IgD-negative memory B cell (primary cell): Measurements from ENCODE around the gene MRTO4. TPM values are rescaled to one million over a fixed set of nuclear protein-coding genes. Genes with fewer than 3 reads are reported as not detected.
"Not testable (repeated sequence)": the region's sequence is repeated elsewhere in the genome, so short reads cannot be mapped to it uniquely, and the experiment has no call there.

ENCODE experiments used
- H3K27ac Mint-ChIP-seq, 3 donors: one replicate each; pipeline ENCODE4 v1.8.0; 2020 to 2022; ENCODE audit warnings: mild to moderate bottlenecking in 3 of 3, mixed read lengths in 3 of 3, moderate library complexity in 1 of 3
- H3K27me3 Mint-ChIP-seq: one replicate; pipeline ENCODE4 v1.8.0; 2021; ENCODE audit warnings: mixed read lengths
- H3K36me3 Mint-ChIP-seq: one replicate; pipeline ENCODE4 v1.8.0; 2020; ENCODE audit warnings: mild to moderate bottlenecking, mixed read lengths
- H3K4me1 Mint-ChIP-seq, 3 donors: one replicate each; pipeline ENCODE4 v1.8.0; 2020 to 2022; ENCODE audit warnings: mixed read lengths in 3 of 3, mild to moderate bottlenecking in 1 of 3
- H3K4me3 Mint-ChIP-seq, 4 donors: one replicate each; pipeline ENCODE4 v1.8.0; 2020 to 2022; ENCODE audit warnings: mild to moderate bottlenecking in 4 of 4, mixed read lengths in 4 of 4, moderate library complexity in 3 of 4
- H3K9me3 Mint-ChIP-seq, 3 donors: one replicate each; pipeline ENCODE4 v1.8.0; 2020 to 2021; ENCODE audit warnings: mixed read lengths in 3 of 3, mild to moderate bottlenecking in 1 of 3
- polyA plus RNA-seq: library from polyadenylated mRNA; unstranded; fragments of 300-500 nt; fragmentation: Illumina TruSeq; gene quantifications from one replicate; pipeline ENCODE4 v1.2.3, GENCODE V29; 2021

MRTO4 gene
- polyA plus RNA-seq, 1 donor from 2014 or later = 34.9 TPM

DNA sequence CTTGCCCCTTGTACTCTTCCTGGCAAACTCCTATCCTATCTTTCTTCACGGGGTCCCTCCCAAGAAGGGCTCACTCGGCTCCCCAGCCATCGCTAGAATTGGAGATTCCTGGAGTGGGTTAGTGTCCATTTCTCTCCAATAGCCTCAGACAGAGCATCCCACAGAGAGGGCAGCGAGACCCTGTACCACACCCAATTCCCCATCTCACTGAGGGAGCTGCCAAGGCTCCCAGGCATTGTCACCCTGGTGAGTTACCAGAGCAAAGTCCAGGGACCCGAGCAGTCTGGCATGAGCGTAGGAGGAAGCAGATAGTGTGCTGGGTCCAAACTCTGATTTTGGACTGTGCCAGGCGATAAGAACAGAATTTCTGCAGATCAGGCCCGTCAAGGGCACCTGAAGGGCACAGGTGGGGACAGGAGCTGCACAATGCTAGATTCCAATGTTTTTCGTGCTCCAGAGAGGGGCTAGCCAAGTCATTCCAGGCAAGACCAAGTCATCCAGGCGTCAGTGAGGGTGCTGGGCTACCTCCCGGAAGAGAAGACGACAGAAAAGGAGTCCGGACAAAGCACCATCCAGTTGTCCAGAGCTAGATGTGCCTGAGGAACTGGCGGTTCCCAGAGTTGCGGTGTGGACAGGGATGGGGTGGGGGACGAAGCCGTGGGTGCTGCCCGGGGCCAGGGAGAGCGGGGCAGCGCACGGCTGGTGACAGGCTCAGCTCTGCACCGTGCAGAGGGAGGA is 21.7 kb downstream of the MRTO4 start:
- peak overlapping the region in 1 of 4 donors; percentile 38 for H3K4me3 Mint-ChIP-seq
- H3K27me3 Mint-ChIP-seq = peaks cover 12% of the 10 kb centered on the region
- H3K27ac Mint-ChIP-seq = no peak overlapping the region
- peaks cover 0 to 4% (median 0%) of the 10 kb centered on the region in 3 donors for H3K9me3 Mint-ChIP-seq
- H3K36me3 Mint-ChIP-seq = peaks cover 6% of the 10 kb centered on the region
- H3K4me1 Mint-ChIP-seq = no peaks in the 10 kb centered on the region

DNA sequence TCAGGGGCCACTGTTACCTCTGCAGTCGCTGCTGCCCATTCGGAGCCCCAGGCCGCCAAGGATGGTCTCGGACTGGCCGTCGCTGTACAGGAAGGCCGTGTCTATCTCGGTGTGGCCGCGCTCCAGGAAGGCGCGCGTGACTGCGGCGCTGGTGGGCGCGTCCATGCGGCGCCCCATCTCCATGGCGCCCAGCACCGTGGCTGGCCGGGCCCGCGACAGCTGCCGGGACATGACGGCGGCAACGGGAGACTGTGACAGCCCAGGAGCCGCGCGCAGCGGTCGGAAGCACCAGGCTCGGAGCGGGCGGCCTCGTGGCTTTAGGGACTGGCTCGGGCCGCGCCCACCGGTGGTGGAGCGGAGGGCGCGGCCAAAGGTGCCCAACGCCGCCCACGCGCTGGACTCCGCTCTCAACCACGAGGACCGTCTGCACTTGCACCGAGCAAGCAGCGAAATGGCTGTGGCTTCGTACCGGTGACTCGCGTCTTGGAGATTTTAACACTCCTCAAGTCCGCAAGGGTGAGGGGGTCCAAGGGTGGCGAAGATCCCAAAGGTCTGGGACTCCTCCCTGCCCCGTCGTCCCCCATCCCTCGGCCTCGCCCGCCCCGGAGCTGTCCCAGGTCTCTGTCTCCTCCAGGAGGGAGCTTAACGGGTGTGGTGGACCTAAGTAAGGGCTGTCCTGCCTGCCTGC is 22.4 kb downstream of the MRTO4 start:
- not testable (repeated sequence) for H3K9me3 Mint-ChIP-seq, H3K4me3 Mint-ChIP-seq, H3K36me3 Mint-ChIP-seq, H3K4me1 Mint-ChIP-seq, H3K27ac Mint-ChIP-seq
- H3K27me3 Mint-ChIP-seq = peaks cover 12% of the 10 kb centered on the region

DNA sequence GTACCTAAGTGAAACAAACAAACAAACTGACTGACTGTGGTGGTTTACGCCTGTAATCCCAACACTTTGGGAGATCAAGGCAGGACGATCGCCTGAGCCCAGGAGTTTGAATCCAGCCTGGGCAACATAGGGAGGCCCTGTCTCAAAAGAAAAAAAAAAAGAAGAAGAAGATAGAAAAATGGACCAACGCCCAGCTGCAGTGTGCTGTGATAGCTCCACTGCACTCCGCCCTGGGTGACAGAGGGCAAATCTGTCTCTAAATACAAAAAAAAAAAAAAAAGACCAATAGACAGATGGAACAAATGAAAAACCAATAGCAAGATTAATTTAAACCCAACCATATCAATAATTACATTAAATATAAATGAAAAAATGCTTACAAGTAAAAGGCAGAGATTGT is 23.0 kb downstream of the MRTO4 start:
- Mint-ChIP-seq H3K27ac (no peak overlapping the region), H3K4me1 (no peaks in the 10 kb centered on the region), H3K36me3 (peaks cover 6% of the 10 kb centered on the region), H3K4me3 (peak overlapping the region in 1 of 4 donors; percentile 70), H3K27me3 (peaks cover 8% of the 10 kb centered on the region), H3K9me3 (peaks cover 0 to 4% (median 2%) of the 10 kb centered on the region in 3 donors)

DNA sequence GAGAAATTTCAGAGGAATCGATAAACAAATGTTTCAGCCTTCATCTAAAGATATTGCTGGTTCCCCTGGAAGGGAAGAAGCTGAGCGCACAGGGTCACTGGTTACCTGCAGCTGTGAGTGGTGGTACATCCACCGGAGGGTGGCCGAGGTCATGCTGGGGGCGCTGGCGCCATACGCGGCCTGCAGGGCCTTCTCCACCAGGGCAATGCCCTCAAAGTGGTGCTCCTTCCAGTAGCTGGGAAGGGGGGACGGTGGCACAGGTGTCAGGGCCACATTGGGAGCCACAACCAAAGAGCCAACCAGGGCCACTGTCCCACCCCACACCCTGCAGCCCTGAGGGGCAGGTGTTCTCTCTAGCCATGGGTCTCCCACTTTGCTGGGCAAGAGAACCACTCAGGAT is 32.3 kb downstream of the MRTO4 start:
- no peaks in the 10 kb centered on the region for H3K9me3 Mint-ChIP-seq
- H3K4me3 Mint-ChIP-seq = no peak overlapping the region
- peaks cover 7% of the 10 kb centered on the region for H3K36me3 Mint-ChIP-seq
- no peak overlapping the region for H3K27ac Mint-ChIP-seq
- no peaks in the 10 kb centered on the region for H3K27me3 Mint-ChIP-seq
- H3K4me1 Mint-ChIP-seq = no peaks in the 10 kb centered on the region

DNA sequence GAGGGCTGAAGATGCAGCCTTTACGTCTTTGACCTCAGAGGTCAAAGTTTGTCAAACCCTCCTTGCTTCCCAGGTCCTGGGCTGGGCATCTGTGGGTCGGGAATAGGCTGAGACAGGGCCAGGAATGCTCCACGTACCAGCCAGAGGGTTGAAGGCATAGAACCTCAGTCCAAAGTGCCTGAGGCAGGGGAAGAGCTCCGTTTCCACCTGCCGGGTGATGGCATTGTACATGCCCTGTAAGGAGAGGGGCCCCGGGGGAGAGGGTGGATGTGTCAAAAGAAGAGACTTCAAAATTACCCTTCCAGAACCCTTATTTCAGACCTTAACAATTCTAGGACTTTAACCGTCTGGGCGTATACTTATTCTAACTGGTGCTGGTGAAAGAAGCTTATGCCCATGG is 33.3 kb downstream of the MRTO4 start:
- H3K27ac Mint-ChIP-seq = no peak overlapping the region
- peaks cover 0 to 3% (median 0%) of the 10 kb centered on the region in 3 donors for H3K4me1 Mint-ChIP-seq
- peaks cover 2% of the 10 kb centered on the region for H3K27me3 Mint-ChIP-seq
- H3K4me3 Mint-ChIP-seq = no peak overlapping the region
- H3K9me3 Mint-ChIP-seq = no peaks in the 10 kb centered on the region
- peaks cover 7% of the 10 kb centered on the region for H3K36me3 Mint-ChIP-seq

DNA sequence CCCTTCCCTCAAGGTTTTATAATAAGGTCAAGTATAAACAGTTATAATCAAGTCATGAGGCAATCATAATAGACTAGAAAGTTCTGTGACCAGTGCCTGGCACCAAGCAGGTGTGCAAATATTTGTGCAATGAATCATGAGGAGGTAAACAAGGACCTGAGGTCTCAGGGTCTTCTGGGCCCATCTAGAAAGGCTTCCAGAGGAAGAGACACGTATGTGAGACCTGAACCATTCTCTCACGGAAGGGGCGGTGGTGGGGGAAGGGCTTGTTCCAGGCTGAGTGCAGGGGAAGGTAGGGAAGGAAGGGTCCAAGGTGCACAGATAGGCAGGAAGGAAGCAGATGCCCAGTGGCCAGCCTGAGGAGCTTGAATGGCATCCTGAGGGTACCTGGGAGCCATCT is 33.8 kb downstream of the MRTO4 start:
- H3K27ac Mint-ChIP-seq, H3K9me3 Mint-ChIP-seq, H3K4me1 Mint-ChIP-seq, H3K4me3 Mint-ChIP-seq, H3K27me3 Mint-ChIP-seq, H3K36me3 Mint-ChIP-seq: not testable (repeated sequence)

DNA sequence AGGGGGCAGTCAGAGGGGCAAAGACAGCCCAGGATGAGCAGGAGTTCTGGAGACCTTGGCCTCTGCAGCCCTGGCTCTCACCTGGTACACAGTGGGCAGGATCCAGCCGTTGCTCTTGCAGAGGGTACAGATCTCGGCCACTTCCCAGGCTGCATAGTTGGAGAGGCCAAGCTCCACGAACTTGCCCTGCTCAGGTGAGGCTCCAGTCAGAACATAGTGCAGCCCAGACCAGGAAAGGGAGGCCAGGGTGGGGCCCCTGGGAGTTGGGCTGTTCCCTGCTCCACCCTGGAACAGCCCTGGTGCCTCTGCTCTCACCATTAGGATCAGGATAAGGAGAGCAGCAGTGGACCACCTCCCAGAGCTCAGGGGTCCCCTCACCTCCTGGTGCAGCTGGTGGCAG is 34.2 kb downstream of the MRTO4 start:
- H3K36me3 Mint-ChIP-seq, H3K27me3 Mint-ChIP-seq, H3K4me1 Mint-ChIP-seq, H3K27ac Mint-ChIP-seq, H3K9me3 Mint-ChIP-seq: not testable (repeated sequence)
- H3K4me3 Mint-ChIP-seq = peak overlapping the region in 1 of 4 donors; percentile 17

DNA sequence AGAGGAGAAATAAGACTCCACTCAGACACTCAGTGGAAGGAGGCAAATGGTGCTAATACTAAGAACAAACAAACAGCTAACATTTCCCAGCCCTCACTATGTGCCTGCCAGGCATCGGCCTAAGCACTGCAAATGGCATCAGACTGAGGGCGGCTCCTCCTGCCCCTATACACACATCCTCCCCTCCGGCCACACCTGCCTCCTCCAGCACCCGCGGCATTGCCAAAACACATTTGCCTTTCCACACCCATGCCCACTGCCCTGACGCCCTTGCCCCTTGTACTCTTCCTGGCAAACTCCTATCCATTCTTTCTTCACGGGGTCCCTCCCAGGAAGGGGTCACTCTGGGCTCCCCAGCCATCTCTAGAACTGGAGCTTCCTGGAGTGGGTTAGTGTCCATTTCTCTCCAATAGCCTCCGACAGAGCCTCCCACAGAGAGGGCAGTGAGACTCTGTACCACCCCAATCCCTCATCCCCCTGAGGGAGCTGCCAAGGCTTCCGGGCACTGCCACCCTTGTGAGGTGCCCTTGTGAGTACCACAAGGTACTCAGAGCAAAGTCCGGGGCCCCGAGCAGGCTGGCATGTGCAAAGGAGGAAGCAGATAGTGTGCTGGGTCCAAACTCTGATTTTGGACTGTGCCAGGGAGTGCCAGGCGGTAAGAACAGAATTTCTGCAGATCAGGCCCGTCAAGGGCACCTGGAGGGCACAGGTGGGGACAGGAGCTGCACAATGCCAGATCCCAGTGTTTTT is 36.0 kb downstream of the MRTO4 start:
- Mint-ChIP-seq H3K4me3 (peak overlapping the region in 3 of 4 donors; percentile 48 to 87 (median 72)), H3K36me3 (peaks cover 8% of the 10 kb centered on the region), H3K27ac (no peak overlapping the region), H3K27me3 (peaks cover 2% of the 10 kb centered on the region), H3K4me1 (peaks cover 0 to 3% (median 0%) of the 10 kb centered on the region in 3 donors), H3K9me3 (no peaks in the 10 kb centered on the region)

DNA sequence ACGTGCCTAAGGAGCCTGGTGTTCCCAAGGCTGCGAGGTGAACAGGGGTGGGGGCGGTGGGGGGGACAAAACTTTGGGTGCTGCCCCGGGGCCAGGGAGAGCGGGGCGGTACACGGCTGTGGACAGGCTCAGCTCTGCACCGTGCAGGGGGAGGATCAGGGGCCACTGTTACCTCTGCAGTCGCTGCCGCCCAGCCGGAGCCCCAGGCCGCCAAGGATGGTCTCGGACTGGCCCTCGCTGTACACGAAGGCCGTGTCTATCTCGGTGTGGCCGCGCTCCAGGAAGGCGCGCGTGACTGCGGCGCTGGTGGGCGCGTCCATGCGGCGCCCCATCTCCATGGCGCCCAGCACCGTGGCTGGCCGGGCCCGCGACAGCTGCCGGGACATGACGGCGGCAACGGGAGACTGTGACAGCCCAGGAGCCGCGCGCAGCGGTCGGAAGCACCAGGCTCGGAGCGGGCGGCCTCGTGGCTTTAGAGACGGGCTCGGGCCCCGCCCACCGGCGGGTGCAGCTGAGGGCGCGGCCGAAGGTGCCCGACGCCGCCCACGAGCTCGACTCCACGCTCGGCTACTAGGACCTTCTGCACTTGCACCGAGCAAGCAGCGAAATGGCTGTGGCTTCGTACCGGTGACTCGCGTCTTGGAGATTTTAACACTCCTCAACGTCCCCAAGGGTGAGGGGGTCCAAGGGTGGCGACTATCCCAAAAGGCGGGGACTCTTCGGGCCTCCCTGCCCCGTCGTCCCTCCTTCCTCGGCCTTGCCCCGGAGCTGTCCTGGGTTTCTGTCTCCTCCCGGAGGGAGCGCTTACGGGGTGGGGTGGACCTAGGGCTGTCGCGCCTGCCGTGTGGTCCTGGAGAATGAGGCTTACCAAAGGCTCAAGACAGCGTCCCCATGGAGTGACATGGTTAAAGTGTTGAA is 37.0 kb downstream of the MRTO4 start, which contains the start of gene AKR7A3:
TSS of gene AKR7A3 (minus strand) at position 447 of the 918 bp plus-strand sequence. CDS start at position 386, 61 bp downstream.
- not testable (repeated sequence) for H3K27me3 Mint-ChIP-seq, H3K9me3 Mint-ChIP-seq, H3K4me1 Mint-ChIP-seq, H3K27ac Mint-ChIP-seq, H3K36me3 Mint-ChIP-seq
- peak within 1 kb of the TSS; percentile 60 to 87 (median 74) for H3K4me3 Mint-ChIP-seq

DNA sequence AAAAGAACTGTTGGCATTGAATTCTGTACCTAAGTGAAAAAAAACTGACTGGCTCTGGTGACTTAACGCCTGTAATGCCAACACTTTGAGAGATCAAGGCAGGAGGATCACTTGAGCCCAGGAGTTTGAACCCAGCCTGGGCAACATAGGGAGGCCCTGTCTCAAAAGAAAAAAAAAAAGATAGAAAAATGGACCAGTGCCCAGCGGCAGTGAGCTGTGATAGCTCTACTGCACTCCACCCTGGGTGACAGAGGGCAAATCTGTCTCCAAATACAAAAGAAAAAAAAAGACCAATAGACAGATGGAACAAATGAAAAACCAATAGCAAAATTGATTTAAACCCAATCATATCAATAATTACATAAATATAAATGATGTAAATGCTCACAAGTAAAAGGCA is 37.6 kb downstream of the MRTO4 start:
- Mint-ChIP-seq H3K27ac (no peak overlapping the region), H3K27me3 (peaks cover 2% of the 10 kb centered on the region), H3K36me3 (peaks cover 8% of the 10 kb centered on the region), H3K4me3 (peak overlapping the region; percentile 60 to 87 (median 67)), H3K4me1 (peaks cover 0 to 3% (median 0%) of the 10 kb centered on the region in 3 donors), H3K9me3 (peaks cover 0 to 4% (median 2%) of the 10 kb centered on the region in 3 donors)

DNA sequence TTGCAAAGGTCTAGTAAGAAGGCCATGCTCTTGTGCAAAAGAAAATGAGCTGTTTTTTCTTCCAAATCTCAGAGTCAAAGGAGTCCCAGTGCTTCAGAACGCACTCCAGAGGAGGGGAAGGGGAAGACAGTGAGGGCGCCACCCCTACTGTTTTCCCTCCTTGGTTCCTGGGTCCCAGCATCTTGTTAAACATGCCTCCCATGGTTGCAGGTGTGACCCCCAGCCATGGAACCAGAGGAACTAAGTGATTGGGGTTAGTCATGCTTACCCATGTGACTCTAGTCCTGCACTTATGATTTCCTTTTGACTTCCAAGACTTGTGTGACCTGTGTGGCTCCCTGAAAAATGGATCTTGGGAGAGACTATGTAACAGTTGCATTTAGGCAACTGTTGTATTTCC is 43.0 kb downstream of the MRTO4 start:
- Mint-ChIP-seq H3K27ac (no peak overlapping the region), H3K36me3 (peaks cover 14% of the 10 kb centered on the region), H3K27me3 (no peaks in the 10 kb centered on the region), H3K4me3 (no peak overlapping the region), H3K4me1 (no peaks in the 10 kb centered on the region), H3K9me3 (peaks cover 2 to 19% (median 12%) of the 10 kb centered on the region in 3 donors)

DNA sequence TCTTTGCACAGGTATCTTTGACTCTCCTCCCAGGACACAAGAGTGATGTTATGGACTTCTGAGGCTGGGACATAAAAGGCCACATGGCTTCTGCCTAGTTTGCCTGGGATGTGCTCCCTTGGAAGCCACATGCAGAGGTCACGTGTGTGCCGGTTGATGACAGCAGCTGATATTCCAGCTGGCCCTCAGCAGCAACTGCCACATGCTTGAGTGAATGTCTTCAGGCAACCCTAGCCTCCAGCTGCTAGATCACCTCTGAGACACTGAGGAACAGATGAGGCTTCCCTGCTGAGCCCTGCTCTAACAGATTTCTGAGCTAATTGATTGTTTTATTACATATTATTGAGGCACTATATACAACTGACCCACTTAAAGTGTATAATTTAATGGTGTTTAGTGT is 48.6 kb downstream of the MRTO4 start:
- peaks cover 10% of the 10 kb centered on the region for H3K36me3 Mint-ChIP-seq
- no peak overlapping the region for H3K27ac Mint-ChIP-seq
- H3K9me3 Mint-ChIP-seq = peaks cover 0 to 7% (median 3%) of the 10 kb centered on the region in 3 donors
- no peaks in the 10 kb centered on the region for H3K27me3 Mint-ChIP-seq
- no peak overlapping the region for H3K4me3 Mint-ChIP-seq
- peaks cover 0 to 4% (median 0%) of the 10 kb centered on the region in 3 donors for H3K4me1 Mint-ChIP-seq

DNA sequence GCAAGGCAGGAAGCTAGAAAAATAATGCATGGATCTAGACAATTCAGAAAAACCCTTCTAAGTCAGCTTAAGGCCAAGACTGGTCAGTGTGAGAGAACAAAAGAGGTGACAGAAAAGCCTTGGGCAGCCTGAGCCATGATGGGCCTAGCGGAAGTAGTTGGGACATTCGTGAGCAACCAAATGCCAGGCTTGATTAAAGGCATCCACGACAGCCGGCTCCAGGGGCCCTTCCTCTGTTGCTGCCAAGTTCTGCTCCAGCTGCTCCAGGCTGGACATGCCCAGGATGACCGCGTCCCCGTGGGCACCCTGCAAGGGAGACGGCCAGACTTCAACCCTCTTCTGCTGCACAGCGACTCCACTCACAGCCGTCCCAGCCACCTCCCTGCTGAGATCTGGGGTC is 52.5 kb downstream of the MRTO4 start:
- H3K36me3 Mint-ChIP-seq, H3K27ac Mint-ChIP-seq, H3K27me3 Mint-ChIP-seq, H3K9me3 Mint-ChIP-seq, H3K4me1 Mint-ChIP-seq, H3K4me3 Mint-ChIP-seq: not testable (repeated sequence)

DNA sequence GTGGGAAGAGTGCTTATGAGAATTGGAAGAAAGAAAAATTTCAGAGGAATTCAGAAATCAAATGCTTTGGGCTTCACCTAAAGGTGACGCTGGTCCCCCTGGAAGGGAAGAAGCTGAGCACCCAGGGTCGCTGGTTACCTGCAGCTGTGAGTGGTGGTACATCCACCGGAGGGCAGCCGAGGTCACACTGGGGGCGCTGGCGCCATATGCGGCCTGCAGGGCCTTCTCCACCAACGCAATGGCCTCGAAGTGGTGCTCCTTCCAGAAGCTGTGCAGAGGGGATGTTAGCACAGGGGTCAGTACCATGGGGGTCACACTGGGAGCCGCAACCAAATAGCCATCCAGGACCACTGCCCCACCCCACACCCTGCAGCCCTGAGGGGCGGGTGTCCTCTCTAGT is 54.3 kb downstream of the MRTO4 start:
- Mint-ChIP-seq H3K4me1 (peaks cover 10 to 12% (median 11%) of the 10 kb centered on the region in 3 donors), H3K36me3 (peaks cover 8% of the 10 kb centered on the region), H3K27ac (peak overlapping the region in 1 of 3 donors; percentile 35)

More for the DNA sequence above, 54.3 kb downstream of the MRTO4 start:
- H3K9me3 Mint-ChIP-seq = no peaks in the 10 kb centered on the region
- H3K4me3 Mint-ChIP-seq = no peak overlapping the region
- no peaks in the 10 kb centered on the region for H3K27me3 Mint-ChIP-seq
